Activated CD8-positive, alpha-beta T cell treated with anti-CD3 and anti-CD28 coated beads for 36 hours (primary cell): ENCODE measurements around the gene UBE2U. TPM values are rescaled to one million over a fixed set of nuclear protein-coding genes. Genes with fewer than 3 reads are reported as not detected.

Experiments
- ATAC-seq: fragments of 200-7000 bp; cut with Tn5 transposase; one replicate; pipeline ENCODE4 v1.10.0; 2021; ENCODE audit warnings: mild to moderate bottlenecking, moderate library complexity
- CTCF ChIA-PET: fragments of 350-600 bp; sonication (Branson Sonifier 250); formaldehyde crosslinking; loops from one replicate; lab custom pipeline; 2021; ENCODE audit warnings: antibody characterized with exemption; lab: Charles Lee
- POLR2A ChIA-PET: fragments of 350-600 bp; sonication (Branson Sonifier 250); formaldehyde crosslinking; loops from one replicate; lab custom pipeline; 2021; ENCODE audit warnings: antibody characterized with exemption; lab: Charles Lee
- DNase-seq: peaks from one replicate; pipeline ENCODE4 v3.0.0-alpha.2; 2020
- H3K27ac Mint-ChIP-seq: one replicate; pipeline ENCODE4 v1.8.0; 2021; ENCODE audit warnings: mild to moderate bottlenecking, mixed read lengths
- H3K27me3 Mint-ChIP-seq: one replicate; pipeline ENCODE4 v1.8.0; 2021; ENCODE audit warnings: mixed read lengths
- H3K36me3 Mint-ChIP-seq: one replicate; pipeline ENCODE4 v1.8.0; 2021; ENCODE audit warnings: low read depth, mixed read lengths
- H3K4me1 Mint-ChIP-seq: one replicate; pipeline ENCODE4 v1.8.0; 2021; ENCODE audit warnings: low read depth, mixed read lengths
- H3K4me3 Mint-ChIP-seq: one replicate; pipeline ENCODE4 v1.8.0; 2021; ENCODE audit warnings: mild to moderate bottlenecking, moderate library complexity, mixed read lengths
- H3K9me3 Mint-ChIP-seq: one replicate; pipeline ENCODE4 v1.8.0; 2021; ENCODE audit warnings: mixed read lengths
- CTCF ChIP-seq: fragments of 200-600 bp; IDR thresholded peaks from one replicate; pipeline ENCODE4 v1.8.0; 2022; ENCODE audit warnings: antibody characterized with exemption, mild to moderate bottlenecking
- intact Hi-C: fragments of 100-400 bp; cut with micrococcal nuclease; formaldehyde crosslinking; loops from one replicate; pipeline ENCODE4 v1.10.0; 2022
- total RNA-seq, 2 experiments: library from RNA; stranded (reverse); gene quantifications; one replicate each; pipeline ENCODE4 v1.2.3, GENCODE V29; 2021

UBE2U gene
- total RNA-seq, 2 experiments from 2014 or later = not detected

- peaks cover 5% of the 10 kb centered on the region for H3K27me3 Mint-ChIP-seq
- intact Hi-C loops = no loop called here
- no peak overlapping the region for H3K27ac Mint-ChIP-seq
- POLR2A ChIA-PET = no interaction called here
- no peaks in the 10 kb centered on the region for H3K4me1 Mint-ChIP-seq
- ATAC-seq = no peak
- CTCF ChIA-PET = no interaction called here
- no peak overlapping the region for H3K4me3 Mint-ChIP-seq
- no peaks in the 10 kb centered on the region for H3K9me3 Mint-ChIP-seq
- H3K36me3 Mint-ChIP-seq = no peaks in the 10 kb centered on the region
- no peak for DNase-seq
- no peak for TF ChIP-seq CTCF
These were observed 16.5 kb upstream of the UBE2U start for GRCh38 chr1:64186898-64187280.

GRCh38 chr1:64187646-64188045 lies 15.8 kb upstream of the UBE2U start:
- Mint-ChIP-seq H3K27ac (no peak overlapping the region), H3K4me3 (no peak overlapping the region), H3K9me3 (no peaks in the 10 kb centered on the region), H3K4me1 (no peaks in the 10 kb centered on the region), H3K27me3 (no peaks in the 10 kb centered on the region), H3K36me3 (no peaks in the 10 kb centered on the region)
- intact Hi-C loops = no loop called here
- POLR2A ChIA-PET = no interaction called here
- ATAC-seq (no peak), DNase-seq (no peak)
- CTCF ChIA-PET = no interaction called here
- TF ChIP-seq CTCF = no peak

GRCh38 chr1:64192290-64192689 lies 11.1 kb upstream of the UBE2U start:
- no peaks in the 10 kb centered on the region for H3K4me1 Mint-ChIP-seq
- H3K36me3 Mint-ChIP-seq = no peaks in the 10 kb centered on the region
- H3K27ac Mint-ChIP-seq = no peak overlapping the region
- H3K27me3 Mint-ChIP-seq = no peaks in the 10 kb centered on the region
- no peak for DNase-seq
- ATAC-seq = no peak
- no peaks in the 10 kb centered on the region for H3K9me3 Mint-ChIP-seq
- no peak overlapping the region for H3K4me3 Mint-ChIP-seq
- POLR2A ChIA-PET = no interaction called here
- TF ChIP-seq CTCF = no peak
- intact Hi-C loops = no loop called here
- CTCF ChIA-PET = no interaction called here

- H3K36me3 Mint-ChIP-seq = no peaks in the 10 kb centered on the region
- H3K4me3 Mint-ChIP-seq = no peak overlapping the region
- H3K27me3 Mint-ChIP-seq = no peaks in the 10 kb centered on the region
- H3K9me3 Mint-ChIP-seq = no peaks in the 10 kb centered on the region
- no peak overlapping the region for H3K27ac Mint-ChIP-seq
- ATAC-seq (no peak), DNase-seq (no peak)
- no peak for TF ChIP-seq CTCF
- POLR2A ChIA-PET = no interaction called here
- intact Hi-C loops = no loop called here
- CTCF ChIA-PET = interaction anchor here (0.9 to 1.2 kb wide), 2 partner anchors 57 to 502 kb away, joined by 3 to 4 read pairs; no protein-coding TSS in a partner anchor
- H3K4me1 Mint-ChIP-seq = peaks cover 2% of the 10 kb centered on the region
These were observed 9.0 kb upstream of the UBE2U start for GRCh38 chr1:64194168-64195080.

- Mint-ChIP-seq H3K4me3 (no peak overlapping the region), H3K27ac (no peak overlapping the region), H3K36me3 (no peaks in the 10 kb centered on the region), H3K9me3 (no peaks in the 10 kb centered on the region), H3K27me3 (no peaks in the 10 kb centered on the region), H3K4me1 (peaks cover 2% of the 10 kb centered on the region)
- no peak for TF ChIP-seq CTCF
- CTCF ChIA-PET = interaction anchor here (0.9 to 1.2 kb wide), 2 partner anchors 58 to 503 kb away, joined by 3 to 4 read pairs; no protein-coding TSS in a partner anchor
- ATAC-seq = no peak
- intact Hi-C loops = no loop called here
- DNase-seq = no peak
- POLR2A ChIA-PET = no interaction called here
These were observed 8.4 kb upstream of the UBE2U start for GRCh38 chr1:64195081-64195395.
